HG02938 (cell line): Measurements from ENCODE around the gene SPIRE1.

ENCODE experiments used
- ATAC-seq: cut with Tn5 transposase; IDR thresholded peaks from one replicate; pipeline ENCODE4 v1.9.1; 2021; ENCODE audit warnings: mild to moderate bottlenecking, moderate library complexity; ENCODE audit not compliant: unreplicated experiment

Gene SPIRE1

DNA sequence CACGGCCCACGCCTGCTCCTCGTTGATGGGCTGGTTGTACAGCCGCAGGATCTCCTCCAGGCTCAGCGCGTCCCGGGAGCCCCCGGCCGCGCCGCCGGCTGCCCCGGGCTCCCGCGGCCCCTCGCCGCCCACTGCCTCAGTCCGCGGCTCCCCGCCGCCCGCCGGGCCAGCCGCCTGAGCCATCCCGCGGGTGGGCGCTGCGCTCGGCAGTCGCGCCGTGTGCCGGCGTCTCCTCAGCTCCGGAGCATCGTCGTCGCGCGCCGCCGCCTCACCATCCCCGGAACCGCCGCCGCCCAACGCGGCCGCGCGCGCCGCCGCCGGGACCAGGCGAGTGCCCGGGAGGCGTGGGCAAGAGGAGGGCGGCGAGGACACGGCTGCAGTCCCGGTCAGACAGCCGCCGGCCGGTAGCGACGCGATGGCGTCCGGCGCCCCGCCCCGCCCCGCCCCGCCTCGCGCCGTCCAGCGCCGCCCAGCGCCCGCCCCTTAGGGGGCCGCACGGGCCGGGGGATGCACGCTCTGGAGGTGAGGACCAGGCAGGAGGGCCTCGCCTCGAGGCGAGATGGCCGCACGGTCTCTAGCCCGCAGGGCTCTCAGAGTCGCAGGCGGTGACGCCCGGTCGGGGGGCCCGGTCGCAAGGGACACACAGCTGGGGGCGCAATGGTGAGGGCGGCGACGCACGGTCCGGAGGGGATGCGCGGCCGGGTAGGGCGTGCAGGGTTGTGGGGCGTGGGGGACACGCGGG, at the start of gene SPIRE1:
TSS of gene SPIRE1 (minus strand) at position 424 of the 742 bp plus-strand sequence. CDS start at position 183, 241 bp downstream.
- ATAC-seq, result peak; percentile 47

GRCh38 chr18:12703664-12704063, 45.8 kb upstream of the SPIRE1 start:
- no peak for ATAC-seq

DNA sequence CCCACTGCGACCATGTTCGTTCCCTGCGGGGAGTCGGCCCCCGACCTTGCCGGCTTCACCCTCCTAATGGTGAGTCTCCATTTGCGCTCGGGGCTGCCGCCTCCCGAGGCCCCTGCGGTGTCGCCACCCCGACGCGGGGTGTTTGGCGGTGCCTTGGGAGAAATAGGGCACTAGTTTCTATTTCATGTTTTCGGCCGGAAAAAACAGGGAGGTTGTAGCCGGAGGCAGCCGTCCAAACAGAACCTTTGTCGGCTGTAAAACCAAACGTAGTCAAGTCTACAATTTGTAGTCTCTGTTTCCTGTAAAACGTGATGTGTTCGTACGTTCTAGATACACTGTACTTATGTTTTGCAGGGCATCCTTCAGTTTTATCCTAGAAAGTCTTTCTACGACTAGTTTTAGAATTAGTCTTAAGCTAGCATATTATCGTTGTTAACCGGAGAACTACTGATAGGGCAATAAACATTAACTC, 45.2 kb upstream of the SPIRE1 start:
- ATAC-seq, result no peak

- ATAC-seq, result peak; percentile 66
Observed at GRCh38 chr18:12702221-12703095, 44.6 kb upstream of the SPIRE1 start, which contains the start of the genes CEP76 and PSMG2. Gene CEP76 (minus strand): TSS chr18:12702723. CDS start chr18:12702548, 175 bp downstream. Gene PSMG2 (plus strand): TSS chr18:12703042. CDS start chr18:12703108, 66 bp downstream.

DNA sequence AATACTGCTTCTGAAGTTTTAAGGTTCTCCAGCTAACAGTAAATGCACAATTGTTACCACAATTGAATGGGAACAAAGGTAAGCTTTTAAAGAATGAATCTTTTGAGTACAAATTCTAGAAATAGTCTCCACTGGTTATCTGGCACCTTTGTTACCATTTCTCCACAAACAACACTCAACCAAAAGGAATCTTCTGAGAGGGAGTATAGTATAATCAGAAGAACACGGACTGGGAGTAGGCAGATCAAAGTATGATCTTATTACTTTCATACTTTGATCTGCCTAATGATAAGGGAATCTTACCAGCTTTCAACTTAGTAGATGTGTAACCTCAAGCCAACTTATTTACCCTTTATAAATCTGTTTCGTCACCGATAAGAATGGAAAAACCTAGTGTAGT, 43.3 kb upstream of the SPIRE1 start:
- ATAC-seq, result no peak

- ATAC-seq, result no peak
Observed at GRCh38 chr18:12699747-12700146, 41.8 kb upstream of the SPIRE1 start.

DNA sequence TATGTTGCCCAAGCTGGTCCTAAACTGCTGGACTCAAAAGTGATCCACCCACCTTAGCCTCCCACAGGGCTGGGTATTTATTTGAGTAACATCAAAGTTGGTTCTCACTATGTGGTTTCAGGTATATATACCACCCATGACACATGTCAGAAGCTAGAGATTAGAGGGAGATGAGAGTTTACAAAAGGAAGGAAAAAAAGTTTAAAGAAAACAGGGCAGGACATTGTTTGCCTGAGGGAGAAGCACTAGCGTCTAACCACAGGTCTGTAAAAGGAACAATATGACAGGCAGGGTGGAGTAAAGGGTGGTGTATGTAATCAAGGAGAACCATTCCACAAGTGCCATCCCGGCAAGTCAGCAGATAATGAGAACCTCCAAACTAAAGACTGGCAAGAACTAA, 36.1 kb upstream of the SPIRE1 start:
- no peak for ATAC-seq

- ATAC-seq, result no peak
Observed at GRCh38 chr18:12692206-12692605, 34.3 kb upstream of the SPIRE1 start.

DNA sequence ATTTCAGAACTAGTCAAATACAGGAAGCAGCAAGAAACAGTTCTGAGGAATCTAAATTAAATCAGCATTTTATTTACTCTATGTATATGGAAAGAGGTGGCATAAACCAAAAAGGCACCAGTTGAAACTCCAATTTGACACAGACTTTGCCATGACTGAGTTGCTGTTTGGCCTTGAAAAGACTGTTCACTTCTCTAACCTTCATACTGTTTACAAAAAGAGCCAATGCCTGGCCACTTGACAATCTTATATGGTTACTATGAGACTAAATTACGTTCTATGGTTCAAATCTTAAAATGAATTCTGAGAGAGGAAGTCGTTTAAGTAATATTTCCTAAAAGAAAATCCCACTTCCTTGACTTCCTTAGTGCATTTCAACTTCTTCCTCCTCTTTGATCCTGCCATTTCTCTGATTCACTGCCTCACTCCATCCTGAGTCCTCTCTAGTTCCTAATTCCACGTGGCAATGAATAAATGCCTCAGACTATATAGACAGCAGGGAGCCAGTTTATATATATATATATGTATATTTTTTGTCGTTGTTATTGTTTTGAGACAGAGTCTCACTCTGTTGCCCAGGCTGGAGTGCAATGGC, 31.4 kb upstream of the SPIRE1 start:
- ATAC-seq, result no peak

DNA sequence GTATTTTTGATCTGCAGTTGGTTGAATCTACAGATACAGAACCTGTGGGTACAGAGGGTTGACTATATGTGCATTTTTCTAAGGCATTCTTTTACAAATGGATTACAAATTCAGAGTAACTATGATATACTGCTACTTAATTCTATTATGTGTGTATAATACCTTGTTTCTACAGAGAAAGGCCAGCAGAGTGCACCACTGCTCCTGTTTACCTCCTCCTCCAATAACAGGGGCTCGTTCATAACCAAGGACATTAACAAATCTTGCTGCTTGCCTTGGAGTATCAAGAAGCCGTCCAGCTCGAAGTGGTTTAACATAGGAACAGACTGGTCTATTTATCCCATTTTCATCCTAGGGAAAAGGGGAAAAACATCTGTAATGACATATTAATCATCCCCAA, 28.2 kb upstream of the SPIRE1 start:
- ATAC-seq, result no peak

- ATAC-seq, result no peak
Observed at GRCh38 chr18:12679183-12679786, 21.4 kb upstream of the SPIRE1 start.

DNA sequence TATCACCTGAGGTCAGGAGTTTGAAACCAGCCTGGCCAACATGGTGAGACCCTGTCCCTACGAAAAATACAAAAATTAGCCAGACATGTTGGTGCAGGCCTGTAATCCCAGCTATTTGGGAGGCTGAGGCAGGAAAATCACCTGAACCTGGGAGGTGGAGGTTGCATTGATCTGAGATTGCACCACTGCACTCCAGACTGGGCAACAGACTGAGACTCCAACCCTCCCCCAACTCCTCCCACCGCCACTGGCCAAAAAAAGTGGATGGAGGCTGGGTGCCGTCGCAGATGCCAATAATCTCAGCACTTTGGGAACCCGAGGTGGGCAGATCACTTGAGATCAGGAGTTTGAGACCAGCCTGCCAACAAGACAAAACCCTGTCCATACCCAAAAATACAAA, 10.1 kb upstream of the SPIRE1 start:
- ATAC-seq, result no peak

DNA sequence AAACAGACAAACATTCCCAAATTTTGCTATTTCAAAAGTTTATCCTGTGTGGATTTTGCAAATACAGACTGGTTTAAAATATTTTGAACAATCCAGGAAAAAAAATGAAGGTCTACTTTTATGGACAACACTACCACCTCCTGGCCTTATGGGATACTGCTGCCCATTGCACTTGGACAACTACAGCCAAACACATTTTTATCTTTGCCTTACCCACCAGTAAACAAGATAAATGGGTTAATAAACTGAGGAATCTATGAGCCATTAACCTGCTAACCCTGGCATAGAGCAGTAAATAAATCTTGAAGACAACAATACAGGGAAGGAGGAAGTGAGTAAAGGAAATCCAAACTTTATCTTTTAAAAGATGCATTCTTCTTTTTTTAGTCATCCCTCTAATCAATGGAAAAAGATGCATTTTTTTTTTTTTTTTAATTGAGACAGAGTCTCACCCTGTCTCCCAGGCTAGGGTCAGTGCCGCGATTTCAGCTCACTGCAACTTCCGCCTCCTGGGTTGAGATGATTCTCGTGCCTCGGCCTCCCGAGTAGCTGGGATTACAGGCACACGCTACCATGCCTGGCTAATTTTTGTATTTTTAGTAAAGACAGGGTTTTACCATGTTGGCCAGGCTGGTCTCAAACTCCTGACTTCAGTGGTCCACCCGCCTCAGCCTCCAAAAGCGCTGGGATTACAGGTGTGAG, 2.1 kb upstream of the SPIRE1 start:
- ATAC-seq, result no peak

GRCh38 chr18:12658426-12659138, 675 bp upstream of the SPIRE1 start:
- ATAC-seq, result peak; percentile 12

DNA sequence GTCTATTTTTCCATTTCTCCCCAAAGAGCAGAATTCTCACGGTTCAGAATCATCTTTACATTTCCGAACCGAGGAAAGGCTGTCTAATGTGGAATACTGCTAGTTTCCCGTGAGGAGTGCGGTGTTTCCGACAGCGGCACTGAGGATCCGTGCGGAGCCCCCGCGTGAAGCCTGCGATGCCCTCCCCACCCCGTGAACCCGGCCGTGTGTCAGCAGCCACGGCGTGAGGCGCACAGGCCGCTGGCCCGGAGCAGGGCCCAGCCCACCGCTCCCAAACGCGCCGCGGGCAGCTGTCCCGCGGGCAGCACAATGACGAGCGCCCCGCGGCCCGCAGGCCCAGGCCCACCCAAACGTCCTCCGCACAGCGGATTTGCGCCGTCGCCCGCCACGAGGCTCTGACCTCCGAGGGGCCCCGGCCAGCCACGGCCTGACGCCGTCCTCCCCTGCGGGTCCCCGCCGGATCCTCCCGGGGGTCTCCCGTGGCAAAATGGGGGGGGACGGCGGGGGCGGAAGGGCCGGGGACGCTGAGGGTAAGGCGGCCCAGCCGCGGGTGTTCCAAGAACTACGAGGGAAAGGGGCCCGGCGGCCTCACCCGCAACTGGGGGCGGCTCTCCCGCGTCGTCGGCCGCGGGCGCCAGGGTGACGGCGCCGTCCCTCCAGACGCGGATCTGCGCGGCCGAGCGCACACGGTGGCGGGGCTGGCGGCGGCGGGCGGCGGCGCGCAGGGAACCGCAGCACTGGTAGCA, 796 bp downstream of the SPIRE1 start:
- peak; percentile 42 for ATAC-seq

DNA sequence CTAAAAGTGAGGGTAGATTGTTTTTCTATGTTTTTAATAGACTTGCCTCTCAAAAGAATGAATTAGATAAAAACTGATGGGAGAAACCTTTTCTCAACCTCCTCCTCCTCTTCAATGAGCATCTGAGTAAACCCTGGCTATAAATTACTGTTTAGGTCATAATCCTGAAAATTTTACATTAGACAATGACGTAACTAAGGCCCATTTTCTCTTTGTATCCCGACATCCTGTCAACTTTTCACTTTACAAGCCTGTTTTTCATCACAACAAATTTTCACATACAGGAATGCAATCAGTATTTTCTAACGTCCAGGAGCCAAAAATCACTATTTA, 1.3 kb downstream of the SPIRE1 start:
- ATAC-seq, result no peak

DNA sequence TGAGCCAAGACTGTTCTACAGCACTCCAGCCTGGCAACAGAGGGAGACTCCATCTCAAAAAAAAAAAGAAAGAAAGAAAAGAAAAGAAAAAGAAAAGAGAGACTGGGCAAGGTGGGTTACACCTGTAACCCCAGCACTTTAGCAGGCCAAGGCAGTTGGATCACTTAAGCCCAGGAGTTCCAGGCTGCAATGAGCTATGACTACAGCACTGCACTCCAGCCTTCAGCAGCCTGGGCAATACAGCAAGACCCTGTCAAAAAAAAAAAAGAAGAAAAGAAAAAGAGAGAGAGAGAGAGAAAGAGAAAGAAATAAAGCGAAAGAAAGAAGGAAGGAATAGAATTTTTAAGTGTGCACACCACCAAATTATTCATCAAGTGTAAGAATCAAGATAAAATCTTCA, 2.9 kb downstream of the SPIRE1 start:
- no peak for ATAC-seq

GRCh38 chr18:12652861-12653401, 5.0 kb downstream of the SPIRE1 start:
- ATAC-seq, result no peak

DNA sequence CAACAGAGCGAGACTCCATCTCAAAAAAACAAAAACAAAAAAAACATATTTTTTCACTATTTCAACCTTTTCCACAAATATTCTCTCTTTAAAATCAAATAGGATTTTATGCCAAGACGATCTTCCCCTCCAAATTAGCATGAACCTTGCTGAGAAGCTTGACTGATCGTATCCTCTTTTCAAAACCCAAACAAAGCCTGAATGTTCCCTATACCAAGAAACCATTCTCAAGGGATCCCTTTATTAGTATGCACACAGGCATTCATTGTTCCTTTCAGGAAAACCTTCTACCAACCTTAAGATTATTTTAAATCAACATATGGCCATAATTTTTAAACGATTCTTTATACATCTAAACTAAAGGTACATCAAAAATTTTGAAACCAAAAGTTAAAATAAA, 6.3 kb downstream of the SPIRE1 start:
- ATAC-seq, result no peak
